GM18498 (cell line): ENCODE measurements around the gene CDC45.
"Not testable (repeated sequence)": the region's sequence is repeated elsewhere in the genome, so short reads cannot be mapped to it uniquely, and the experiment has no call there.

Source experiments
- ATAC-seq: cut with Tn5 transposase; IDR thresholded peaks from one replicate; pipeline ENCODE4 v1.9.1; 2021; ENCODE audit warnings: mild to moderate bottlenecking, moderate library complexity; ENCODE audit not compliant: unreplicated experiment

The CDC45 gene

DNA sequence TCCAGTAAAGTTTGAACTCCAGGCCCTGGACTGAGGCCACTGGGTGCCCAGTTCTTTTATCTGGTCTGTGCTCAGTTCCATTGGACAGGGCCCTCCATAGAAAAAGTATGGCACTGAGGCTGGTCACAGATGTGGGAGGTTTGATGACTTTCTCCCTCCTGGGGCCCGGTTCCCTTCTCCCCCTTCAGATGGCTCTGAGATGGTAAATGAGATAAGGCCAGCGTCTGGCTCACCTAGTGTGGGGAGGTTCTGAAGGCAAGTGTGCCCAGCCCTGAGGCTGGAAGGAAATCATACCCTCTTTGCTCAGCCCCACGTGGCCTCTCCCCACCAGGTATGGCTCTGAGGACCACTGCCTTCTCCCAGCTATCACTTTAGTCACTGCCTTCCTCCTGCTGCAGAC is 45.9 kb downstream of the CDC45 start:
- no peak for ATAC-seq

DNA sequence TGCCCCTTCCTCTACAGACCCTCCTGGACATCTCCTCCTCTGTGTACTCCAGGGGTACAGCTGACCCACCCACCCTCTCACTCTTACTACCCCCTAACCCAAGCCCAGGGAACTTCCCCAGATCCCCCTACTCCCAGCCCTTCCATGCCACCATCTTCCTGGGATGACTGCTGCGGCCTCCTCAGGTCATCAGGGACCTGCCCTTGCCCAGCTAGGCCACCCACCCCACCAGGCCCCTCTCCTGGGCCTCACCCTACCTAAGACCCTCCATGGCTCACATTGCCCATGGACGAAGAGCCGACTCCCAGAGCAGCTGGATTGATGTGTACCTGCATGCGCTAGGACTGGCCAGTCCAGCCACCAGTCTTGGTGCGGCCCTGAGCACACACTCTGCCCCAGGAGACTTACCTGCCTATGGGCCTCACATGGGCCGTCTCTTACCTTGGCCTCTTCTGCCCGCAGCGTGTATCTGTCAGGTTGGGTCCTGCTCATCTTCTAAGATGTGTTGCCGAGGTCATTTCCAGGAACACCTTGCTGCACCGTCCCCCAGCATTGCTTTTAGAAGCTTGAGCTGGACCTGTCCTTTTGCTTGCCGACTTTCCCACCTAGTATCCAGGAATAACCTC is 46.5 kb downstream of the CDC45 start:
- ATAC-seq: no peak

DNA sequence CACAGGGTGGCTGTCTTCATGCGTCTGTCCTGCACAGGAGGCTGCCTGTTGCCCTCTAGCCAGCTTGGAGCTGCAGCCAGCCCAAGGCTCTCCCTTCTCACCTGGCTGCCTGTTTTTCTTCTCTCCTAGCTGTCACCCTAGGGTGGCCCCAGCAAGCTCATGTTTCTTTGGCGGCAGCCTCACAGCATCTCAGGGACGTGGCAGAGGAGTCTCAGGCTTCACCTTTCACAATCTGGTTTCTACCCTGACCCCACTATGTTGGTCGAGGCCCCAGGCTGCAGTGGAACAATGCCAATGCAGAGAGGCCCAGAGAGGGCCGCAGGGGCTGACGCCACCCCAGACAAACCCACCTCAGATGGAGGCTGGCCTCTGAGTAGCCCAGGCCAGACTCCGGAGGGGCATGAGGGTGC is 47.0 kb downstream of the CDC45 start:
- no peak for ATAC-seq

DNA sequence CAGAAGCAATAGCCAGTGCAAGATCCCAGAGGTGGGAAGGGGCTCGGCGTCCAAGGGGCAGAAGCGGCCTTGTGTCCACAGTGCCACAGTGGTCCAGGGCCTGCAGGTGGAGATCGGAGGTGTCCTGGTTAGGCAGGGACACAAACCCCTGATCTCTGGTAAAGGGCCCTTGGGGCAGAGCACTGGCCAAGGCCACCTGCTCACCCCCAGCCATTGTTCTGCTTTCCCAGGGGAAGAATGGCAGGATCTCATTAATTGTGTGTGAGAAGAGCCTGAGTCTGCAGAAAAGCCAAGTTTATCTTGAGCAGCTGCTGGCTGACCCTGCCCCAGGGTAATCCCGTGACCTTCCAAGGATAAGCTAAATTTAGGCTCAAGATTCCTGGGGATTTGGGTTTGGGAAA is 47.6 kb downstream of the CDC45 start:
- no peak for ATAC-seq

DNA sequence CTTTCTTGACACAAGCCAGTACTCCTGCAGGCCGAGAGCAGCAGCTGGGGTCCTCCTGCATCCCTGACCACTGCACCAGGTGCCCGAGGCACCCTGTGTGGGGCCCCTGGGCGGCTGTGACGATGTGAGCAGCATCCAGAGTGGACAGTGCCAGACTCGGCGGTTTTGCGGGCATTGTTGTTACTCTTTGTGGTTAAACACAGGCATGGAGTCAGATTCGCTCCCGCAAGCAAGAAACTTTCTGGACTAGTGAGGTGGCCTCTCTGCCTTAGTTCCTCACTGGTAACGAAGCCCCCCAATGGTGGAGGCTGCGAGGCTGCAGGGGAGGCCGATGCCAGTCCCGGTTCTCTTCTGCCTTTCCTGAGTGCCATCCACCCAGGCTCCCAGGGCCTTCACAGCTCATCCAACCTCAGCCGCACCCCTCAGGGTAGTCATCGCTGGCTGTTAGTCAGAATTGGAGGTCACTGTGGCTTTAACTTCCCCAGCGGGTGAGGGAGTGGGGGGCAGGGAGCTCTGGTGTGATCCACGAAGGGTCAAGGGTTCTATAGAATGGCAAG is 48.2 kb downstream of the CDC45 start:
- no peak for ATAC-seq

DNA sequence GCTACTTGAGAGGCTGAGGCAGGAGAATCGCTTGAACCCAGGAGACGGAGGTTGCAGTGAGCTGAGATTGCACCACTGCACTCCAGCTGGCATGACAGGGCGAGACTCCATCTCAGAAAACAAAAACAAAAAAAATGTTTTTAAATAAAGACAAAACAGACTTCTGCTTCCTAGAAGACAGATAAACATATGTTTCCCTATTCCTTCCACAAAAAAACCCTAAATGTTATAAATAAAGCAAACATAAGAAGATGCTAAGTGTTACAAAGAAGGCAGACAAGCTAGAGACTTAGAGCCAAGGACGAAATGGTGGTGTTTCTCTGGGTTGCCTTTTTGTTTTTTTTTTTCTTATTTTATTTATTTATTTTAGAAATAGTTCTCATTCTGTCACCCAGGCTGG is 50.1 kb downstream of the CDC45 start:
- no peak for ATAC-seq

DNA sequence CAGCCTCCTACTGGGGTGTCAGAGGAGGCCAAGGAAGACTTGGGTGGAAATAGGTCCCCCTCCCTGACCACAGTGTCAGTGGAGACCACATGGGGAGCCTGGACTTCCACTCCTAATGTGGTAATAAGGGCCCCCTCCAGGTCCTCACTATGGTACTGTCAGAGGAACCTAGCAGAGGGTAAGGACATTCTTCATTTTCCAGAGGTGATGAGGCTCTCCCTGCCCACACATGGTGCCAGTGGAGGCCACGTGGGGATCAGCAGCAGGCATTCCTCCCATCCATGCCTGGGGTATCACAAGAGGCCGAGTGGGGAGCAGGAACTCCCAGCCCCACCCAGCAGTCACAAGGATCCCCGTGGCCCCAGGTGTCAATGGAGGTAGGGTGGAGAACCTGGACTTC is 51.0 kb downstream of the CDC45 start:
- no peak for ATAC-seq

DNA sequence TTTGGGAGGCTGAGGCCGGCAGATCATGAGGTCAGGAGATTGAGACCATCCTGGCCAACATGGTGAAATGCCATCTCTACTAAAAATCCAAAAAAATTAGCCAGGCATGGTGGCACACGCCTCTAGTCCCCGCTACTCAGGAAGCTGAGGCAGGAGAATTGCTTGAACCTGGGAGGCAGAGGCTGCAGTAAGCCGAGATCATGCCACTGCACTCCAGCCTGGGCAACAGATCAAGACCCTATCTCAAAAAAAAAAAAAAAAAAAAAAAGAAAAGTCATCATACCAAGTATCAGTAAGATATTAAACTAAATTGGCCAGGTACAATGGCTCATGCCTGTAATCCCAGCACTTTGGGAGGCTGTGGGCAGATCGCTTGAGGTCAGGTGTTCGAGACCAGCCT is 51.6 kb downstream of the CDC45 start:
- not testable (repeated sequence) for ATAC-seq

DNA sequence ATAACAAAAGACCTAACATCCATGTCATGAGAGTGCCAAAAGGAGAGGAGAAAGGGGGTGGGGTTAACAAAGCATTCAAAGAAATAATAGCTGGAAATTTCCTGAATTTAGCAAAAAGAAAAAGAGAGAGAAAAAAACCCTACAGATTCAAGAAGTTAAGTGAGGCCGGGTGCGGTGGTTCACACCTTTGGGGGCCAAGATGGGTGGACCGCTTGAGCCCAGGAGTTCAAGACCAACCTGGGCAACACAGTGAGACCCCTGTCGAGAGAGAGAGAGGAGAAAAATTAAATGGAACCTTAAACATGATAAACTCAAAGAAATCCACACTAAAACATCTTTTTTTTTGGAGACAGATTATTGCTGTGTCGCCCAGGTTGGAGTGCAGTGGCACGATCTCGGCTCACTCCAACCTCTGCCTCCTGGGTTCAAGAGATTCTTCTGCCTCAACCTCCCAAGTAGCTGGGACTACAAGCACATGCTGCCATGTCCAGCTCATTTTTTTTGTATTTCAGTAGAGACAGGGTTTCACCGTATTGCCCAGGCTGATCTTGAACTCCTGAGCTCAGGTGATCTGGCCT is 53.4 kb downstream of the CDC45 start:
- ATAC-seq: no peak

DNA sequence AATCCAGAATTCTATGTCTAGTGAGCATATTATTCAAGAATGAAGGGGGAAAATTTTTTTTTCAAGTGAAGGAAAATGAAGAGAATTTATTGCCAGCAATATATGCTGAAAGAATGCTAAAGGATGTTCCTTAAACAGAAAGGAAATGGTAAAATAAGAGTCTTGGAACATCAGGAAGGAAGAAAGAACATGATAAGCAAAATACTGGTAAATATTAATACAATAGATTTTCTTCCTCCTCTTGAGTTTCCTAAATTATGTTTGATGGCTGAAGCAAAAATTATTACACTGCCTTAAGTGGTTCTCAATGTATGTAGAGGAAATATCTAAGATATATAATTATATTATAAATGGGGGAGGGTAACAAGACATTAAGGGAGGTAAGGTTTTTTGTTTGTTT is 54.1 kb downstream of the CDC45 start:
- ATAC-seq: no peak

DNA sequence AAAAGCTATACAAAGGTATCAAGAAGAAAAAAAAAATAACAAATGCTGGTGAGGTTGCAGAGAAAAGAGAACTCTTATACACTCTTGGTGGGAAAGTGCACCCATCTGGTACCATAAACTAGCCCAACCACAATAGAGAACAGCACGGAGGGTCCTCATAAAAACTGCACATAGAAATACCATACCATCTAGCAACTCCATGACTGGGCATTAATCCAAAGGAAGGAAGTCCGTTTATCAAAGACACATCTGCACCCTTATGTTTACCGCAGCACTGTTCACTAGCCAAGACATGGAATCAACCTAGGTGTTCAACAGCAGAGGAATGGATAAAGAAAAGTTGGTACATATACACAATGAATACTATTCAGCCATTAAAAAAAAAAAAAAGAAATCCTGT is 55.3 kb downstream of the CDC45 start:
- no peak for ATAC-seq

DNA sequence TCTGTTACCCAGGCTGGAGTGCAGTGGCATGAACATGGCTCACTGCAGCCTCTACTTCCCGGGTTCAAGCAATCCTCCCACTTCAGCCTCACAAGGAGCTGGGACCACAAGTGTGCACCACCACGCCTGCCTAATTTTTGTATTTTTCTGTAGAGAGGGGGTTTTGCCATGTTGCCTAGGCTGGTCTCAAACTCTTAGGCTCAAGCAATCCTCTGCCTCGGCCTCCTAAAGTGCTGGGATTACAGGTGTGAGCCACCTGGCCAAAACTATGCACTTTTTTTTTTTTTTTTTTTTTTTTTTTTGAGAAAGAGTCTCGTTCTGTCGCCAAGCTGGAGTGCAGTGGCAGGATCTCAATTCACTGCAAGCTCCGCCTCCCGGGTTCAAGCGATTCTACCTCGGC is 56.8 kb downstream of the CDC45 start:
- ATAC-seq: no peak

DNA sequence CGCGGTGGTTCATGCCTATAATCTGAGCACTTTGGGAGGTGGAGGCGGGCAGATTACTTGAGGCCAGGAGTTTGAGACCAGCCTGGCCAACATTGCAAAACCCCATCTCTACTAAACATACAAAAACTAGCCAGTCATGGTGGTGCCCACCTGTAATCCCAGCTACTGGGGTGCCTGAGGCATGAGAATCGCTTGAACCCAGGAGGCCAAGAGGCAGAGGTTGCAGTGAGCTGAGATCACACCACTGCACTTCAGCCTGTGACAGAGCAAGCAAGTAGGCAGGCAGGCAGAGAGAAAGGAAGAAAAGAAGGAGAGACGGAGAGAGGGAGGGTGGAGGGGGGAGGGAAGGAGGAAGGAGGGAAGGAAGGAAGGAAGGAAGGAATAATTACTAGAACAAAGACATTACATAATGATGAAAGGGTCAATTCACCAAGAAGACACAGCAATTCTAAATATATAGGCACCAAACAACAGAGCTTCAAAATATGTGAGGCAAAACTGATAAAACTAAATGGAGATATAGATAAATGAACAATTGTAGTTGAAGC is 58.3 kb downstream of the CDC45 start:
- ATAC-seq: no peak

DNA sequence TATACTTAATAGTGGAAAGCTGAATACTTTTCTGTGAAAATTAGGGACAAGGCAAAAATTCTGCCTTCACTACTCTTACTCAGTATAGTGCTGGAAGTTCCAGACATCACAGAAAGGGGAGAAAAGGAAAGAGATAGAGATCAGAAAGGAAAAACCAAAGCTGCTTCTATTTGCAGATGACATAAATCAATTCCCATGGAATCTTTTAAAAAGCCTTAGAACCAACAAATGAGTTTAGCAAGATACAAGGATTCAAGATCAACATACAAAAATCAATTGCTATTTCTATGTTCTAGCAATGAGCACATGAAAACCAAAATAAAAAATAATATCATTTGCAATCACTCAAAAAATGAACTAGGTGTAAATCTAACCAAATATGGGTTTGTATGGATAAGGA is 60.7 kb downstream of the CDC45 start:
- ATAC-seq: no peak

DNA sequence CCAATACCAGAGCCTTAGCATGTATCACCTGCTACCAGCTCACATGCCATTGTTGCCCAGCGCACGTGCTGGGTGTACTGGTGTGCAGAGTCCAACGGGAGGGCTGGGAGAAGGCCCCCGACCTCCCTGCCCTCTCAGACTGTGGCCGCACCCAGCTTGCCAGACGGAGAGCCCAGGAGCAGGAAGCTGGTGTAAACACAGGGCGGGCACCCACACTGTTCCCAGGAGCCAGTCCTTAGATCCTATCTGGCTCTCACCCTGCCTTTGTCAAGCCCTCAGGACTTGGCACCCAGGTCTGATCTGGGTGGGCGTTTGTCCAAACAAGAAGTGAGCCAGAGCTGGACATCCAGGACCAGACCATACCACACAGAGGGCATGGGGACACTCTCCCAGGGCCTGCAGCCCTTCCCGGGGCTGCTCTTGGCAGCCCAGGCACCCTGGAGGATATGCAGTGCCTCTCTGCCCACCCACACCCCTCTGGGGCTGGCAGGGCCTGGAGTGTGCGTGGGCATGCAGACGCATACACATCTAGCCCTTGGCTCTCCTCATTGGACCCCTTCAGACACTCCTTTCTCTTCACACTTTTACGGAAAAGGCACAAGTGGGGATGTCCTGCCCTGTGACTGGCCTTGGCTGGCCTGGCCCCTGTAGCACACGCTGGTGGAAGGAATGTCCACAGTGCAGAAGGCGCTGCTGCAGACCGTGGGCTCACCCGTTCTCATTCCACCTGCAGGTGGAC is 64.4 kb downstream of the CDC45 start:
- no peak for ATAC-seq

DNA sequence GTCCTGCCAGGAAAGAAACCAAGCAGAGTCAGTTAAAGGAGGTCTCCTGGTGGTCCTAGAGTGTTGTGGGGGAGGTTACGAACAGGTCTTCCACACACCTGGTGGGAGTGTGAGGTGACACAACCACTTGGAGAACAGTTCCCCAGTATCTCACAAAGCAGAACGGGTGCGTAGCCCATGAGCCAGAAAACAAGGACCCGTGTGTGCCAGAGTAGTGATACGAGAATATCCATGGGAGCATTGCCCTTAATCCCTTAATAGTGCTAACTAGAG is 66.2 kb downstream of the CDC45 start:
- ATAC-seq: no peak

DNA sequence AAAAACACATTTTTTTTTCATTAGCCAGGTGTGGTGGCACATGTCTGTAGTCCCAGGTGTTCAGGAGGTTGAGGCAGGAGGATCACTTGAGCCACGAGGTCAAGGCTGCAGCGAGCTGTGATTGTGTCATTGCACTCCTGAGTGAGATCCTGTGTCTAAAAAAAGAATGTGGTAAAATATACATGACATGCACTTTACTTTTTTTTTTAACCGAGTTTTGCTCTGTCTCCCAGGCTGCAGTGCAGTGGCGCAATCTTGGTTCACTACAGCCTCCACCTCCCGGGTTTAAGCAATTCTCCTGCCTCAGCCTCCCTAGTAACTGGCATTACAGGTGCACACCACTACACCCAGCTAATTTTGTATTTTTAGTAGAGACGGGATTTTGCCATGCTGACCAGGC is 67.0 kb downstream of the CDC45 start:
- no peak for ATAC-seq

DNA sequence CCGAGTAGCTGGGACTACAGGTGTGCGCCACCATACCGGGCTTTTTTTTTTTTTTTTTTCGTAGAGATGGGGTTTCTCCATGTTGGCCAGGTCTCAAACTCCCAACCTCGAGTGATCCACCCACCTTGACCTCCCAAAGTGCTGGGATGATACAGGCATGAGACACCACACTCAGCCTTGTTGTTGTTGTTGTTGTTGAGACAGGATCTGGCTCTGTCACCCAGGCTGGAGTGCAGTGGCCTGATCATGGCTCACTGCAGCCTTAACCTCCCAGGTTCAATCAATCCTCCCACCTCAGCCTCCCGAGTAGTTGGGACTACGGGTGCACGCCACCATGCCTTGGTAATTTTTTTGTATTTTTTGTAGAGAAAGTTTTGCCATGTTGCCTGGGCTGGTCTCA is 67.9 kb downstream of the CDC45 start:
- no peak for ATAC-seq

DNA sequence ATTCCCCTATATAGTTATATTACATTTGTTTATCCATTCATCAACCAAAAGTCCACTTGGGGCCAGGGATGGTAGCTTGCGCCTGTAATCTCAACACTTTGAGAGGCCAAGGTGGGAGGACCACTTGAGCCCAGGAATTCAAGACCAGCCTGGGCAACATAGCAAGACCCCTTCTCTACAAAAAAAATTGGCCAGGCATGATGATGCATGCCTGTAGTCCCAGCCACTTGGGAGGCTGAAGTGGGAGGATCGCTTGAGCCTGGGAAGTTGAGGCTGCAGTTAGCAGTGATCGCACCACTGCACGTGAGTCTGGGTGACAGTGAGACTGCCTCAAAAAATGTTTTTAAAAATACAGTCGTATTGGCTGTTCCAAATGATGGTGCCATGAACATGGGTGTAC is 68.7 kb downstream of the CDC45 start:
- ATAC-seq: not testable (repeated sequence)

DNA sequence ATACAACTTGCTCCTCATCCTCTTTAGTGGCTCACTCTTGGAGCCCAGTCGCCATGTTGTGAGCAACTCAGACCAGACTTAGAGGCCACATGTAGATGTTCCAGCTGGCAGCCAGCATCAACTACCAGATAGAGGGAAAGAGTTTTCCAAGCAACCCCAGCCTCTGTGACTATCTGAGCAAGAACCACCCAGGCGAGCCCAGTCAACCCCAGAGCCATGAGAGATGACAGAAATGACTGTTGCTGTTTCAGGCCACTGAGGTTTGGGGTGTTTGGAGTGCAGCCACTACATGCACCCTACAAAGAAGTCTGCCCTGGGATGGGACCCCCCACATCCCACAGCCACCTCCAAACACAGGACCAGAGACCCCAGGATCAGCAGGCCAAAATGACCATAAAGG is 69.2 kb downstream of the CDC45 start:
- ATAC-seq: no peak

DNA sequence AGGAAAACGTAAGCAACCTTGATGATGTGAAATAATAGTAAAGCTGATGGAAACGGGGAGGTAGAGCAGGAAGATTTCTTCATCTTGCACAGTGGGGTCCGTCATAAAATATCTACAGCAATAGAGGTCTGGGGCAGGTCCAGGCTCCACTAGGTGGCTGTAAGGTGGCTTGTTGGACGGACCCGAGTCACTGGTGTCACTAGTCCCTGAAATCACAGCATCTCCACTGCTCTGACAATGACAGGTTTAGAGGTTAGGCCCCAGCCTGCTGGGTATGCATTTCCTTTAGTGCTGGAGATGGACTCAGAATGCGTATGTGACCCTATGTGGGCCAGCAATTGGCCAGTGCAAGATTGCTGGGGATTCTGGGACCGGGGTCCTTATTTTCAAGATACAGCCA is 69.7 kb downstream of the CDC45 start:
- no peak for ATAC-seq

DNA sequence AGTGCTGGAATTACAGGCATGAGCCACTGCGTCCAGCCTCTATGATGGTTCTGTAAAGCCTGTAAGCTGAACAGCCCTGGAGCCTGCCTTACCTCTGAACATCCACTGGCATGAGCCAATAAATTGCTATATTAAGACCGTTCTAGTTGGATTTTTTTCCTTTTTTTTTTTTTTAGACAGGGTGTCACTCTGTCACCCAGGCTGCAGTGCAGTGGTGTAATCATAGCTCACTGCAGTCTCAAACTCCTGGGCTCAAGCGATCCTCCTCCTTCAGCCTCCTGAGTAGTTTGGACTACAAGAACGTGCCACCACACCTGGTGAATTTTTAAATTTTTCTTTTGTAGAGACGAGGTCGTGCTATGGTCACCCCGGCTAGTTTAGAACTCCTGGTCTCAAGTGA is 70.7 kb downstream of the CDC45 start:
- ATAC-seq: no peak
